WERI-Rb-1 (cell line): ENCODE results near the gene NDUFV3.

Experiments used
- DNase-seq: peaks from one replicate; pipeline ENCODE4 v3.0.0-alpha.2; 2020
- H3K27ac ChIP-seq: fragments of 250-450 bp; sonication (Bioruptor Pico); 2 replicates; pipeline ENCODE4 v1.5.1; 2020; ENCODE audit warnings: mild to moderate bottlenecking, moderate library complexity
- H3K27me3 ChIP-seq: fragments of 250-450 bp; sonication (Bioruptor Pico); 2 replicates; pipeline ENCODE4 v1.5.1; 2021; ENCODE audit warnings: mild to moderate bottlenecking, low read depth, moderate library complexity; ENCODE audit not compliant: insufficient read depth, severe bottlenecking
- H3K36me3 ChIP-seq: fragments of 250-450 bp; sonication (Bioruptor Pico); 2 replicates; pipeline ENCODE4 v1.5.1; 2020; ENCODE audit warnings: mild to moderate bottlenecking, moderate library complexity
- H3K4me3 ChIP-seq: 2 replicates; pipeline ENCODE4 v1.5.1; 2011; ENCODE audit warnings: low read depth, mild to moderate bottlenecking, control low read depth, low read length
- H3K9me3 ChIP-seq: fragments of 250-450 bp; sonication (Bioruptor Pico); 2 replicates; pipeline ENCODE4 v1.5.1; 2021; ENCODE audit warnings: mild to moderate bottlenecking, moderate library complexity; ENCODE audit not compliant: severe bottlenecking
- CTCF ChIP-seq: IDR thresholded peaks from 2 replicates; pipeline ENCODE4 v1.5.1; 2011; ENCODE audit warnings: low read depth, mild to moderate bottlenecking, control low read depth, inconsistent platforms, low read length

NDUFV3 gene

GRCh38 chr21:42918291-42918690 is 25.2 kb downstream of the NDUFV3 start:
- Histone ChIP-seq H3K9me3 (no peaks in the 10 kb centered on the region), H3K27me3 (no peaks in the 10 kb centered on the region), H3K36me3 (0 out of 2 replicates have a peak, but pooled peaks cover under 1% of the 10 kb centered on the region), H3K27ac (no peak overlapping the region), H3K4me3 (no peak overlapping the region)
- DNase-seq: no peak
- no peak for TF ChIP-seq CTCF

- Histone ChIP-seq H3K4me3 (no peak overlapping the region), H3K27me3 (no peaks in the 10 kb centered on the region), H3K9me3 (peaks cover 3% of the 10 kb centered on the region), H3K36me3 (no peaks in the 10 kb centered on the region), H3K27ac (no peak overlapping the region)
- no peak for TF ChIP-seq CTCF
- no peak for DNase-seq
These were observed 28.8 kb downstream of the NDUFV3 start for GRCh38 chr21:42921927-42922326.

- no peak for TF ChIP-seq CTCF
- no peaks in the 10 kb centered on the region for H3K36me3 ChIP-seq
- no peak overlapping the region for H3K4me3 ChIP-seq
- no peaks in the 10 kb centered on the region for H3K27me3 ChIP-seq
- no peak for DNase-seq
- no peak overlapping the region for H3K27ac ChIP-seq
- H3K9me3 ChIP-seq: peaks cover 3% of the 10 kb centered on the region
These were observed 29.8 kb downstream of the NDUFV3 start for GRCh38 chr21:42922918-42923317.

- Histone ChIP-seq H3K27ac (peak overlapping the region; percentile 76), H3K36me3 (no peaks in the 10 kb centered on the region), H3K27me3 (no peaks in the 10 kb centered on the region), H3K4me3 (no peak overlapping the region), H3K9me3 (peaks cover 3% of the 10 kb centered on the region)
- DNase-seq: peak; percentile 94
- TF ChIP-seq CTCF: peak; percentile 82
These were observed 30.7 kb downstream of the NDUFV3 start for GRCh38 chr21:42923553-42924432.

- no peak for DNase-seq
- Histone ChIP-seq H3K27me3 (no peaks in the 10 kb centered on the region), H3K4me3 (no peak overlapping the region), H3K36me3 (no peaks in the 10 kb centered on the region), H3K9me3 (peaks cover 3% of the 10 kb centered on the region), H3K27ac (peak overlapping the region; percentile 76)
- no peak for TF ChIP-seq CTCF
These were observed 31.3 kb downstream of the NDUFV3 start for GRCh38 chr21:42924433-42924751.
